HG03159 (cell line): ENCODE results near the gene PRKCE.

Experiments
- ATAC-seq: cut with Tn5 transposase; IDR thresholded peaks from one replicate; pipeline ENCODE4 v1.9.1; 2021; ENCODE audit warnings: mild to moderate bottlenecking, moderate library complexity; ENCODE audit not compliant: unreplicated experiment

Gene PRKCE

DNA sequence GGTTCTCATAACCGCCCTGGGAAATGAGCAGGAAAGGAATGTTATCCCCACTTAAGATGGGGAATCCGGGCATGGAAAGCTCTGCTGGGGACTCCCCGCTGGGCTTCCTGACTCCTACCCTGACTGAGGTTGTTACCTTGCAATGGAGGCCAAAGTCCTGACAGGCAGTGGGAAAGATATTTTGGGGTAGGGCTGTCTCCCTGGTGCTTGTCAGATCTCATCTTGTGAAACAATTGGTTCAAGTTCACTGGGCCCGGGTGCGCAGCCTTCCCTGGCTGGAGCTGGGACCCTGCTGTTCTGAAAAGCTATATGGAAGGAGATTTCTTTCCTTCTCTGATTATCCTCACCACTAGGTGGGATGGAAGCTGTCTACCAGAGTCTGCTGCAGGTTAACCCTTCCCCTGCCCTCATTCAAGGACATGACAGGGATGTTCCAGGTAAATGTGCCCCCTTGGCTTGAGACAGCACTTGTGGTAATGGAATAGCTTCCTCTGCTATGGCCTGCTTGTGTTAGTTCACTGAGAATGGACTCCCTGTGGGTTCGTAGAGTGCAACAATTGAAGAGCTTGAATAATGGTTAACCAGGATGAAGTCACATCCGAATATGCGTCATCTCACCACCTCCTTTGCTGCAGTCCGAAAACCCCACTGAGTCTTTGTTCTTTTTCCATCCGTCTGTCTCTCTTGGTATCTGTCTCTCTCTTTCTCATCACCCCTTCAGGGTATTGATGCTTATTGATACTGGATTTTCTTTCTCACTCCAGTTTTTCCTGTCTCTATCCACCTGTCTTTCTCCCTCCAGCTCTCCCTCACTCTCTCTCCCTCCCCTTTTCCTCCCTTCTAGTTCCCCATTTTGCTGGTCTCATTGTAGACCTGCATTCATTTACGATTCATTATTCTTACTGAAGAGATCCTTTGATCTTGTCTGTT is 577.9 kb downstream of the PRKCE start:
- peak; percentile 80 for ATAC-seq

DNA sequence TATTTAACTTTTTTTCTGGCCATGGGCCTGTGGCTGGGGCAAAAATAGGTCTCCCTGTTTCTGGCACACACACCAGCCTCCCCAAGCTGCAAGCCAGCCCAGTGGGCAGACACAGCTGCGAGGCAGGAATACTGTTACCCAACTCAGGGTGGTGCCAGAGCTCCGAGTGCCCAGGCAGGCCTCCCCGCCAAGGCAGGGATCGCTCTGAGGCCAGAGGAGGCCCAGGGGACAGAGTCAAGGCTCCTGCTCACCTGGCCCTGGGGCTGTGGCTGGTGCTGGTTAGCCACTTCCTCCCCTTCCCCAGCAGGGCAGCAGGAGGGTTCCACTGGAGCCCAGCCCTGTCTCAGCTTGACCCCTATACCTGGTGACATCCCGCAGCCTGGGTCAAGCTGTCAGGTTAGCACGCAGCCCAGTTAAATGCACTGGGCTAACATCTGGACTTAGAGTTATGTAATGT is 578.7 kb downstream of the PRKCE start:
- peak; percentile 53 for ATAC-seq

GRCh38 chr2:46230677-46231425 is 579.4 kb downstream of the PRKCE start:
- no peak for ATAC-seq

- no peak for ATAC-seq
Measured at GRCh38 chr2:46231721-46232120, 580.2 kb downstream of the PRKCE start.

DNA sequence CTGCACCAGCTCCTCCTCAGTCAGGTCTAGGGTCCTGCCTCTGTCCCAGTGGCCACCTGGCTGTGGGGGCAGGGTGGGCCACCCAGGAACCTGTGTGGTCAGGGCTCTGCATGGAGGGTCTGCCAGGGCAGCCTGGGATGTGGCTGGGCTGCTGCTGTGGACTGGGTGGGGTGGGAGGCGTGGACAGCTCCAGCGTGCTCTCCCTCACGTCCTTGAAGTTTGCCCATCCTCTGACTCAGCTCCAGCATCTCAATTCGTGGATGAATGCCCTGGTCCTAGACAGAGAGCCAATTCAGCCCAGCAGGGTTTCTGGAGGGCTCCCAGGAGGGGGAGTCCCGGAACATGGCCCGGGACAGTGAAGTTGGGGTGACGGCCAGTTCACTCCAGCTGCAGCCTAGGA is 581.4 kb downstream of the PRKCE start:
- ATAC-seq, result no peak

- no peak for ATAC-seq
Measured at GRCh38 chr2:46236006-46236875, 584.8 kb downstream of the PRKCE start.

- no peak for ATAC-seq
Measured at GRCh38 chr2:46236876-46237859, 585.7 kb downstream of the PRKCE start.
